ENCODE measurements around the gene GPR39.

GRCh38 chr2:132372276-132372675 is 44.3 kb upstream of the GPR39 start:
- TF ChIP-seq CTCF (conservative IDR thresholded peaks at IDR 0.05 in 1 of 2, IDR thresholded peaks at IDR 0.05 in 1 of 2; ENCODE audit: low read depth in 1 of 2, low read length in 2 of 2) (no peak), EZH2 (IDR thresholded peaks at IDR 0.05; ENCODE audit: low read length, missing control alignments) (no peak)
